HFF-Myc (cell line): ENCODE measurements around the gene RPL29.

Experiments used
- DNase-seq: peaks from one replicate; pipeline ENCODE4 v3.0.0-alpha.2; 2011; ENCODE audit warnings: low read depth; ENCODE audit errors: extremely low read depth
- H3K4me3 ChIP-seq: replicated peaks from 2 replicates; pipeline ENCODE4 v1.5.1; 2011; ENCODE audit warnings: low read depth, mild to moderate bottlenecking, control low read depth, low read length
- TF ChIP-seq, protein P1 (sequence below): IDR thresholded peaks from 2 replicates; pipeline ENCODE4 v1.5.1; 2012; ENCODE audit warnings: mild to moderate bottlenecking, low read depth, low read length, control low read depth; ENCODE audit errors: missing control alignments

Gene RPL29

DNA sequence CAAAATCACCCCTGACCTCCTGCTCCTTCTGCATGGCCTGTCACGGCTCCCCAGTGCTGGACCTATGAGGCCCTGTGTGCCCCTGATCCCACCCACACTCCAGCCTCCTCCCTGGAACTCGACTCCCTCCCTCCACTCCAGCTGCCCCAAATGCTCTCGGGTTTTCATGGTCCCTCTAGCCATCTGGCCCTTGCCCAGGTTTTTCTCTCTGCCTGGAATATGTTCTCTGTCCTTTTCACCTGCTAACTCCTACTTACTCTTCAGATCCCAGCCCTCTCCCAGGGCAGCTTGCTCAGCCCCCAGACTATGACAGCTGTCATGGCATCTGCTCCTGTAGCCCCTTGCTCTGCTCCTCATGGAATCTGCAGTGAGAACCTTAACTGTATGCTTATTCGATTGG is 30.3 kb upstream of the RPL29 start:
- TF ChIP-seq, protein P1, sequence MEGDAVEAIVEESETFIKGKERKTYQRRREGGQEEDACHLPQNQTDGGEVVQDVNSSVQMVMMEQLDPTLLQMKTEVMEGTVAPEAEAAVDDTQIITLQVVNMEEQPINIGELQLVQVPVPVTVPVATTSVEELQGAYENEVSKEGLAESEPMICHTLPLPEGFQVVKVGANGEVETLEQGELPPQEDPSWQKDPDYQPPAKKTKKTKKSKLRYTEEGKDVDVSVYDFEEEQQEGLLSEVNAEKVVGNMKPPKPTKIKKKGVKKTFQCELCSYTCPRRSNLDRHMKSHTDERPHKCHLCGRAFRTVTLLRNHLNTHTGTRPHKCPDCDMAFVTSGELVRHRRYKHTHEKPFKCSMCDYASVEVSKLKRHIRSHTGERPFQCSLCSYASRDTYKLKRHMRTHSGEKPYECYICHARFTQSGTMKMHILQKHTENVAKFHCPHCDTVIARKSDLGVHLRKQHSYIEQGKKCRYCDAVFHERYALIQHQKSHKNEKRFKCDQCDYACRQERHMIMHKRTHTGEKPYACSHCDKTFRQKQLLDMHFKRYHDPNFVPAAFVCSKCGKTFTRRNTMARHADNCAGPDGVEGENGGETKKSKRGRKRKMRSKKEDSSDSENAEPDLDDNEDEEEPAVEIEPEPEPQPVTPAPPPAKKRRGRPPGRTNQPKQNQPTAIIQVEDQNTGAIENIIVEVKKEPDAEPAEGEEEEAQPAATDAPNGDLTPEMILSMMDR, result no peak
- no peak for DNase-seq
- no peak overlapping the region for H3K4me3 ChIP-seq

DNA sequence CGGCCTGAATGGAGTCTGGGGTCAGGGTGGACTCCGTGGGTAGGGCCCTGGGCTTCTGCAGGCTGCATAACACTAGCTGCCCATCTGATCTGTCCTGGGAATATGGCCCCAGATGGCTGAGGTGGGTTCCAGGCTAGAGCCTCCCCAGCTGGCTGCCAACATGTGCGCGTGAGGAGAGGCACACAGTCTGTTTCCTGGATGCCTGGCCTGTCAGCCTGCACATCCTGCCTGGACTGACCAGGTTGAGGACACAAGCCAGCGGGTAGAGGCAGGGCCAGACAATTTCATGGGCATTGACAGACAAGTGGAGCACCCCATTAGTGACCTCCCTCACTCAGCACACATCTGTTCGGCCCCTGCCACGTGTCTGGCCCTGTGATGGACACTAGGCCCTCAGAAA is 29.8 kb upstream of the RPL29 start:
- no peak for DNase-seq
- H3K4me3 ChIP-seq, result no peak overlapping the region
- TF ChIP-seq, protein P1, result no peak

DNA sequence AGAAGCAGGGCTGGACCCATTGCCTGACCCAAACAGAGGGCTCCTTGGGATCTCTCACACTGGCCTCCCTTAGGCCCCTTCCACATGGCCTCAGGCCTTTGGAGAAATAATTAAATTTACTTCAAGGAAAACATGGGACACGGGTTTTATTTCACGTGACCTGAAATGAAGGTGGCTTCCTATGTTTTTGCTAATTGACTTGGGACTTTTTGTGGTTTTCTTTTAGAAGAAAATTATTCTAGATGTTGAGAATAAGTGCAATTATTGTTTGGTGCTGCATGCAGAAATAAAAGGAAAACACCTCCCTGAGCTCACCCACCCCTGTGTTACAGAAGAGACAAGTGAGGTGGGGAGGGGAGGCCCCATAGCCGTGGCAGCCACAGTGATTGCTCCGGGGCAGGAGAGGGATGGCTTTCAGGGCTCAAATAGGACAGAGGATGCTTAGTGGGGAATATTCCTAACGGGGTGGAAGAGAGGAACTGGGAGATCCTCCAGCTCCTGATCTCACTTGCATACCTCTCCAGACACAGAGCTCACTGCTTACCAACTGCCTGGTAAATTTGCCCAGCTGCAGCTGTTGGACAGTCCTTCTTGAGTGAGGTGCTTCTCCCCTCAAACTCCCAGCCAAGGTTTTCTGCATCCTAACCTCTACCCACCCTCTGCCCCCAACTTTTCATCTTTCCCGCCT is 29.2 kb upstream of the RPL29 start:
- TF ChIP-seq, protein P1, result no peak
- no peak for DNase-seq
- H3K4me3 ChIP-seq, result no peak overlapping the region

DNA sequence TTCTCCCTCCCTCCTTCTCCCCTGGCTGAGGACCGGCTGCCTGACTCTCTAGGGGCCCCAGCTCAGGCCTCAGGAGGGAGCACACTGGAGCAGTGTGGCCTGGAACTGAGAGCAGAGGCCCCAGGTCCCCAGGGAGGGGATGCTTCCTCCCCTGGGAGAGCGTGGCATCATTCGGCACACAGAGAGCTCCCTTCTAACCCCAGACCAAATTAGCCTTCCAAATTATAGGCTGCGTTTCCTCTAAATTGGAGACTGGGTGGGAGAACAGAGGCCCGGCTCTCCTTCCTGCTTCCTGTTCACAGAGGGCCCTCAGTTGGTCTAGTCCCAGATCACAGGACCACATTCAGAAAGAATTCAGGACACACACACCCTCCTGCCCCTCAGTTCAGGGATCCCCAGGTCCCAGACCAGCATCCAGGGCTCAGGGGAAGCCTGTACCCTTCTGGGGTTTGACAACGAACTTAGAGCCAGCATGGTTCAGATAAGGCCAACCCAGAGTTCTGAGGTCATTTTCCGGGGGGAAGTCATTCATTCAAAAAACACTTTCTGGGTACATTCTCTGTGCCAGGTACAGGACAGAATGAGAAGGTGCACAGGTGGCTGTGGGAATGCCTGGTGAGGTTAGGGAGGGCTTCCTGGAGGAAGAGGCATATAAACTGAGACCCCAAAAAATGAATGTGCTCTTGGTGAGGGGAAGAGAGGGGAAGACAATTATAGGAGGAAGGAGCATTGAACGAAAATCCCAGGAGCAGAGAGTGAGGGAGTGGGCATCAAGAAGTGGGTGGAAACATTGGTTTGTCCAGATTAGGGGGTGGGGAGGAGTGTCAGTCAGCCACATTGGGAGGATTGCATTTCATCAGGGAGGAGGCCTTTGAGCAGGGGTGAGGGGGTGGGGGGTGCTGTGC is 28.4 kb upstream of the RPL29 start:
- no peak for DNase-seq
- no peak overlapping the region for H3K4me3 ChIP-seq
- TF ChIP-seq, protein P1, result no peak

DNA sequence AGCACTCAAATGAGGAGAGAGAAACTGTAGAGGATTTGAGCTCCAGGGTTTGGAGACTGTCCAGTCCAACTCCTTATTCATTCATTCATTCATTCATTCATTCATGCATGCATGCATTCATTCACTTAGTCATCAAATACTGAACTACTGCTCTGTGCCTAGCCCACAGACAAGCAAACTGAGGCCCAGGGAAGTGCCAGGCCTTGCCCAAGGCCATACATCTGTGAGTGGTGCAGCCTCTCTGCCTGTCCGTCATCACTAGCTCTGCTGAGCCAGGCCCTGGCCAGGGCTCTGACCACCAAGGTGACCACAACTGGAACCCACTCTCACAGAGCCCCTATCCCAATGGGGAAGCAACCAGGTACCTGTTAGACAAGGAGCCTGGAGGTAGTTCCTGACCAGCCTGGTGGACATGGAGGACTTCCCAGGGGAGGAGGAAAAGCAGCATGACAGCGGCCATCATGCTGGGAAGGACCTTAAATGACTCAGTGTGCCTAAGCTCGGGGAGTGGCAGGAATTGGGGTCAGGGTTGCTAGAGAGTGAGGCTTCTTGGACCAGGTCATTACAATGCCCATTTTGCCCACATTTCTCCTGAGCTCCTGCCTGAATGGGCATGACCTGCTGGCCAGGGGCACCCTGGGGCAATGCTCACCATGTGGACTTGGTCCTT is 27.5 kb upstream of the RPL29 start:
- TF ChIP-seq, protein P1, result no peak
- DNase-seq, result no peak
- H3K4me3 ChIP-seq, result no peak overlapping the region

DNA sequence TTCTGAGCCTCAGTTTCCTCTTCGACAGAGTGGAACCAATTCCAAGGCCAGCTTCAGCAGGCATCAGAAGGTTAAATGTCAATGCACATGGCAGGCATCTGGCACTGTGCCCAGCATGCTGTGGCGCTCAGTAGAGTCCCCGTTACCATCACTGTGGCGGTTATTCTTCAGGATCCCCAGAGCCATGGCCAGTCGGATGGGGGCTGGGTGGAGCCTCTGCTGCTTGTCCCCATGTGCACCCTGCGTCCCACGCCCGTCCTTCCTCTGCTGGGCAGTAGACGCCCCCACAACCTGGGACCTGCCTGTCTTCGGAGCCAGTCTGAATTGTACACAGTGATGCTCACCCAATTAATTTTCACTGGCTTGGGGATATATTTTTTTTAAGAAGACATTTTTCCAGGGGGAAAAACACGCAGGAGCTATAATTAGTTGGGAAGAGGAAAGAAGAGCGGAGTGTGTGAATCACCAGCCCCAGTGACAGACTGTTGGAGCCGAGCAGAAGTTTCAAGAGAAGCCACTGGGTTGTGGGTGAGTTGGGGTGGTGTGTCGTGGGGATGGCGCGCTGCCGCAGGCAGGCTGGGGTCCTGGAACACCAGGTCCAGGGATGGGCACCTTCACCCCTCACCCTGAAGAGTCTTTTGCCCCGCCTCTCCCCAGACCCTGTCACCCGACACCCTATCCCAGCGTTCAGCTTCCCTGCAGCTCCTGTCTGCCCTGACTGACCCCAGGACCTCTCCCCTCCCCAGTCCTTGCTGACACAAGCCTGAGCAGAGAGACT is 26.8 kb upstream of the RPL29 start:
- TF ChIP-seq, protein P1, result no peak
- DNase-seq, result no peak
- no peak overlapping the region for H3K4me3 ChIP-seq
